CD4-positive, CD25-positive, alpha-beta regulatory T cell (primary cell): ENCODE data around the gene TAS1R1. TPM values are rescaled to one million over a fixed set of nuclear protein-coding genes. Genes with fewer than 3 reads are reported as not detected.

Experiments used
- polyA plus RNA-seq, 4 donors: library from polyadenylated mRNA; unstranded; fragments of 300-500 nt; fragmentation: Illumina TruSeq; gene quantifications; one replicate each; pipeline ENCODE4 v1.2.3, GENCODE V29; 2021
- total RNA-seq: library from RNA; stranded (reverse); gene quantifications from one replicate; pipeline ENCODE4 v1.2.3, GENCODE V29; 2022

TAS1R1 gene
- total and polyA plus RNA-seq, 5 donors from 2014 or later, result 0.09 TPM; not detected in 4

Other genes starting within 250 kb of the TAS1R1 start
- gene ACOT7, start 161.5 kb upstream of the TAS1R1 start, total RNA-seq, result 9.6 TPM
- 10 to 100 TPM in 2 of 4 donors, 1 to 10 TPM in 2; 9.3 to 13.6 (median 9.9) TPM for gene ACOT7, start 161.5 kb upstream of the TAS1R1 start, polyA plus RNA-seq
- not detected for gene HES2, start 135.4 kb upstream of the TAS1R1 start, total RNA-seq
- not detected for gene HES2, start 135.4 kb upstream of the TAS1R1 start, polyA plus RNA-seq
- 3.7 TPM for gene ESPN, start 130.5 kb upstream of the TAS1R1 start, total RNA-seq
- gene ESPN, start 130.5 kb upstream of the TAS1R1 start, polyA plus RNA-seq, result under 1 TPM; 0.22 to 0.25 (median 0.22) TPM
- 258 TPM for gene TNFRSF25, start 89.1 kb upstream of the TAS1R1 start, total RNA-seq
- 10 to 100 TPM; 23.3 to 32.8 (median 31.0) TPM for gene TNFRSF25, start 89.1 kb upstream of the TAS1R1 start, polyA plus RNA-seq
- gene PLEKHG5, start 63.6 kb upstream of the TAS1R1 start, total RNA-seq, result 5.0 TPM
- gene PLEKHG5, start 63.6 kb upstream of the TAS1R1 start, polyA plus RNA-seq, result 1 to 10 TPM in 1 of 4 donors, under 1 TPM in 2, not detected in 1; 0.65 to 1.0 (median 0.68) TPM
- gene NOL9, start 794 bp upstream of the TAS1R1 start, total RNA-seq, result 74.7 TPM
- 10 to 100 TPM; 11.0 to 23.0 (median 18.9) TPM for gene NOL9, start 794 bp upstream of the TAS1R1 start, polyA plus RNA-seq
- gene ZBTB48, start 24.7 kb downstream of the TAS1R1 start, total RNA-seq, result 41.8 TPM
- gene ZBTB48, start 24.7 kb downstream of the TAS1R1 start, polyA plus RNA-seq, result 10 to 100 TPM; 18.6 to 24.8 (median 21.9) TPM
- gene KLHL21, start 47.6 kb downstream of the TAS1R1 start, total RNA-seq, result 34.4 TPM
- 10 to 100 TPM; 16.7 to 46.6 (median 26.2) TPM for gene KLHL21, start 47.6 kb downstream of the TAS1R1 start, polyA plus RNA-seq
- gene PHF13, start 58.4 kb downstream of the TAS1R1 start, total RNA-seq, result 7.5 TPM
- gene PHF13, start 58.4 kb downstream of the TAS1R1 start, polyA plus RNA-seq, result 1 to 10 TPM; 4.7 to 6.2 (median 5.3) TPM
- gene THAP3, start 69.6 kb downstream of the TAS1R1 start, total RNA-seq, result 14.3 TPM
- 10 to 100 TPM; 23.4 to 32.9 (median 26.1) TPM for gene THAP3, start 69.6 kb downstream of the TAS1R1 start, polyA plus RNA-seq
- gene DNAJC11, start 146.5 kb downstream of the TAS1R1 start, total RNA-seq, result 41.4 TPM
- gene DNAJC11, start 146.5 kb downstream of the TAS1R1 start, polyA plus RNA-seq, result 10 to 100 TPM; 10.4 to 18.9 (median 15.0) TPM
- 48.8 TPM for gene CAMTA1, start 230.1 kb downstream of the TAS1R1 start, total RNA-seq
- gene CAMTA1, start 230.1 kb downstream of the TAS1R1 start, polyA plus RNA-seq, result 100 to 1,000 TPM in 1 of 4 donors, 10 to 100 TPM in 3; 79.9 to 112 (median 81.9) TPM